HuH-7.5 (cell line): ENCODE results near the gene ODR4.
"Not testable (repeated sequence)": the region's sequence is repeated elsewhere in the genome, so short reads cannot be mapped to it uniquely, and the experiment has no call there.

Source experiments
- DNase-seq: peaks from one replicate; pipeline ENCODE4 v3.0.0; 2011; ENCODE audit warnings: low spot score

ODR4 gene

GRCh38 chr1:186421446-186421845 lies 45.8 kb downstream of the ODR4 start:
- DNase-seq = no peak

- DNase-seq = no peak
These were observed 48.9 kb downstream of the ODR4 start for GRCh38 chr1:186424539-186424938.

DNA sequence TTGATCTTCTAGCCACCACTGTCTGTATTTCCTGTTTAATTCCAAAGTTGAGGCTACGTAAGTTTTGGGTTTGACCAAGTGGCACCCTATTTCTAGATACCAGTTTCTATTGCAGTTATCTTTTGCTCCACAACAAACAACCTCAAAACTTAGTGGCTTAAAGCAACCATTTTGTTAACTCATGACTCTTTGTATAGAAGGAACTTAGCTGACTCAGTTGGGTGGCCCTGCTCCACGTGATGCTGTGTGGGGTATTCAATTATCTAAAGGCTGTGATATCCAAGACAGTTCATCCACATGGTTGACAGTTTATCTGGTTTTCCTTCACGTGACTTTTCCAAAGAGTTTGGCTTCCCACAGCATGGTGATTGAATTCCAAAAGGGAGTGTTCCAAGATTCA lies 50.5 kb downstream of the ODR4 start:
- DNase-seq = no peak

DNA sequence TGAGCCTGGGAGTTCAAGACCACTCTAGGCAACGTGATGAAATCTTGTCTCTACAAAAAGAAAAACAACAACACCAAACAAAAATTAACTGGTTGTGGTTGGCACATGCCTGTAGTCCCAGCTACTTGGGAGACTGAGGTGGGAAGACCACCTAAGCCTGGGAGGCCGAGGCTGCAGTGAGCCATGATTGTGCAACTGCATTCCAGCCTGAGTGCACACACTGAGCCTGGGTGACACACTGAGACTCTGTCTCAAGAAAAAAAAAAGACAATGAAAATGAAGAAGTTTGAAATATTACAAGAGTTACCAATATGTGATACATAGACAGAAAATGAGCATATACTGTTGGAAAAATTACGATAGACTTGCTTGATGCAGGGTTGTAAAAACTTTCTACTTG lies 53.4 kb downstream of the ODR4 start:
- no peak for DNase-seq

DNA sequence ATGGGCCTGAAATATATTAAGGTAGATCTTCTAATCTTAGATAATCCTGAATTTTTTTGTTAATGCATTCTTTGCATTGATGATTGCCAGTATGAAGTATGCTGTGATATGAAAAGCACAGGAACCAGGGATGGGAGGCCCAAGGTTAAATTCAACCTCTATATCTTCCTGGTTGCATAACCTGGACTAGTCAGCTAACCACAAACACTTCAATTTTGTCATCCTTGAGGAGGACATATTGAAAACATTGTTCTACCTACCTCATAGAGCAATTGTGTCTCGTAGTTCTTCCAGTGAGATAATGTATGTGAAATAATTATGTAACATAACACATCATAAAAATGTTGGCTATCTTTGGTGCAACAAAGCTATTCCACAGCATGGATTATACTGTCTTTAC lies 59.7 kb downstream of the ODR4 start:
- no peak for DNase-seq

GRCh38 chr1:186438567-186438966 lies 62.9 kb downstream of the ODR4 start:
- no peak for DNase-seq

DNA sequence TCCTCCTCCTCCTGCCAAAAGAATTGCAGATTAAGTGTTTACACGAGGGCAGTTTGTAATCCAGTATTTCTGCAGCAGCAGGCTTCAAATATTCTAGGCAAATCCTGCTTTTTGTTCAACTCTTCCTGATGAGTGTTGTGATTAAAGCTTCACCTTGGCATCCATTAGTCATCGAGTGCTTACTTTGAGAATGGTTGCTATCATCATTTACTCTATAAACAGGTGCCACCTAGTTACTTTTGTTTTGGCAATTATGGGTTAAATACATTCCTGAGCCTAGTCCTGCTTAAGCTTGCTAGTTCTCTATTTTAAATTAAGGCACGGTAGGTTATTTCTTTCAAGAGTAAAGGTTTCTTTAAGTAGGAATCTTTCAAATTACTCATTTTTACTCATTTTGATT lies 64.9 kb downstream of the ODR4 start:
- no peak for DNase-seq

GRCh38 chr1:186442651-186443375 lies 67.2 kb downstream of the ODR4 start:
- DNase-seq = no peak

- DNase-seq = no peak
These were observed 68.0 kb downstream of the ODR4 start for GRCh38 chr1:186443638-186444037.

DNA sequence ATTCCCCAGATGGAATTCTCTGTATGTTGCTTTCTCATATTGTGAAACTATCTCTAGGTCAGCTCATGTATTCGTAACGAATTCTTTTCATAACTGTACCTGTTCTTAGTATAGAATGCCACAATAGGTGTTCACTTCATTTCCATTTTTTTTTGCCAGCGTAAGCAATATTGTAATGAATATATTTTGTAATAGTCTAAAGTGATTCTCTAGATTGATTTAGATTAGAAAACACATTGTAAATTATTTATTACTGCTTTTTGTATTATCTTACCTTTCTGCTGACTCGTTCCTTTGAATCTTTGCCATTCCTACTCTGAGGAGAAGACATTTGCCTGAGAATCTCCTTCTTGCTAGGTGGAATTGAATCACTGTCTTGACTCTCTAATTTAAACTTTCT lies 70.5 kb downstream of the ODR4 start:
- no peak for DNase-seq

DNA sequence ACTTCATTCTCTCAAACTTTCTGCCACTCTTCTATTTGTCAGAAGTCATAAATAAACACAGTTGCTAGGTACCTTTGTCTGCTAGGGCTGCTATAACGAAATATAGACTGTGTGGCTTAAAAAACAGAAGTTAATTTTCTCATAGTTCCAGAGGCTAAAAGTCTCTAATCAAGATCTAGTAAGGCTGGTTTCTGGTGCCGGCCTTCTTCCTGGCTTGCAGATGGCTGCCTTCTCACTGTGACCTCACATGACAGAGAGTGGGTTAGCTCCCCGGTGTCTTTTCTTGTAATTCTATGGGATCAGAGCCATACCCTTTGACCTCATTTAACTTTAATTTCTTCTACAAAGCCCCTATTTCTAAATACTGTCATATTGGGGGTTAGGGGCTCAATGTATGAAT lies 79.3 kb downstream of the ODR4 start:
- DNase-seq = no peak

DNA sequence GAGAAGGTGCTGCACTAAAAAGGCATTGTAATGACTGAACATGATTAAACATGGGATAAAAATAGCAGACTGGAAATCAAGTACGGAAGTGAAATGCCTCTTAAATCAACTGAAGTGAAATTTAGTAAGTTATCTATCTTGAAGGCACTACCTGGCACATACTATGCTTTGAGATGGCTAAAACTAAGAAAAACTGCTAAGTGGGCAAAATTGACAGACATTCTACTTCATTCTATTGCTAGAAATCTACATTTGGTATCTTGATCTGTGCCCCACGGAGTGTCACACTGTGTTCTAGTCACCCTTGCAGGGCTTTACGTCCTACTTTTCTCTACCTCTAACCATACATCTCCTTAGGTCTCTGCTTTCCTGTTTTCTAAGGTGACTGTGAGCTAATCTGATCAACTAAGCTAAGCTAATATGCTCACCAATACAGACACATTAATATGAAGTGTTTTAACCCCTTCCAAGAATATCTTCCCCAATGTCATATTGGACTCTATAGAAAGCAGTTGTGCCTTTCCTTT lies 81.2 kb downstream of the ODR4 start:
- DNase-seq = no peak

DNA sequence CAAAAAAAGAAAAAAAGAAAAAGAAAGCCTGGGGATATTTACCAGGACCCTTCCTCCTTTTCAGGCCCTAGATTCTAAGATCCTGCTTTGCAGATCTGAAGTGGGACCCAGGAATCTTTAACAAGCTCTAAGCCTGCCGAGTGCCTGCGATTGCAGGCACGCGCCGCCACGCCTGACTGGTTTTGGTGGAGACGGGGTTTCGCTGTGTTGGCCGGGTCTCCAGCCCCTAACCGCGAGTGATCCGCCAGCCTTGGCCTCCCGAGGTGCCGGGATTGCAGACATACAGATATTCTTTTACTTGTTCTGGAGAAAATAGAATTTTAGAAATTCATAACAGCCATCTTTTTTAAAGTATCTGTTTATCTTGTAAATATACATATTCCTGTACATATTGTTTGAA lies 83.5 kb downstream of the ODR4 start:
- not testable (repeated sequence) for DNase-seq

DNA sequence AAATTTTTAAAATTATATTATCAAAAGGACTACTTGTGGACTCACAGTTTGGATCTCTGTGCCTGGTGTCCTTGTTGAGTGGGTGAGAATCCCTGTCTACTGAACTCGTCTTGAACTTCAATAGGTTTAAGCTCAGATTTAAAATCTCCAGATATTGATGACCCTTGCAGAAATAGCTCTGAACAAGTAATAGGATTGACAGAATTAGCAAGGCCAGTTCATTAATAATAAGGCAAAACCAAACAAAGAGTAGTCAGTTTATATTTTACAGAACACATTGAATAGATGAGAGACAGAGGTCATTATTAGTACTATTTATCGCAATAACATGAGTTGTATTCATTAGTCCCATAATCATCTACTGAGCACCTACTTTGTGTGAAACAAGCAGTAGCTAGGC lies 85.4 kb downstream of the ODR4 start, which contains the start of gene PDC:
PDC (minus strand) TSS at position 101 of the 400 bp plus-strand sequence. CDS start 11,655 bp downstream, outside the sequence.
- no peak for DNase-seq

DNA sequence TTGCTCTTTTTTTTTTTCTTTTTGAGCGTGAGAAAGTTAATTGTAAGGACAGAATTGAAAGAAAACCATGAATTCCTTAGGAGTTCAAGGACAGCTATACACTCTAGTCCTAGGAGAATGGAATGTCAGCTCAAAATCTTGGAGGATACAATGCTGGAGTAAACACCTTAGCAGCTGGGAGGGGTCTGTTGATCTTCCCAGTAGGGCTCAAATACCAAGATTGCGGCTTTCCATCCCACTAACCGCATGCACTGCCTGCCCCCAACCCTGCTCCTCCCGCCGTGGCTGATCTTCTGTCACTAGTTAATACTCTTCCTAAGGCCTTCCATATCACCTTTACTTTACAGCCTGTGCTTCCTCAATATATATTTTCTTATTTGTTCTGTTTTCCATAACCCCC lies 87.9 kb downstream of the ODR4 start:
- DNase-seq = no peak

DNA sequence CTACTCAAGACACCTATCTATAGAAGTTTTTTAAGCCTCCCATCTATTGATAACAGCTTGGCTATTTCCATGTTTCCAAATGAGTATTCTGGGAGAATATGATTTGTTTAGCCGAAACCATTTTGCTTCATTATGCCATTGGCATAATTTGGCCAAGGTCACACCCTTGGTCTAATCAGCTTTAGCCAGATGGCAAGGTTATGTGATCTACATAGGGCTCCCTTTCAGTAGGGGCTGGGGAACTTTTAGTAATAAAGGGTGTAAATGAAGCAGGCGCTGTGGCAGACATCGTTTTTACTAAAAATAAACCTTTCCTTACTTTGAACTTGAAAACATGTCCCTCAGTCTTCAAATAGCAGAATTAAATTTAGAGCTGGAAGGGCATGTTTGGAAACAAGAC lies 88.3 kb downstream of the ODR4 start:
- DNase-seq = no peak

- not testable (repeated sequence) for DNase-seq
These were observed 89.9 kb downstream of the ODR4 start for GRCh38 chr1:186465491-186465890.

GRCh38 chr1:186465946-186466345 lies 90.3 kb downstream of the ODR4 start:
- no peak for DNase-seq
